ENCODE measurements around the gene C5. TPM values are rescaled to one million over a fixed set of nuclear protein-coding genes. Genes with fewer than 3 reads are reported as not detected.
A peak's percentile ranks its signal among the peaks of the same experiment; 100 is the strongest.

The C5 gene
- total RNA-seq, 2 donors from 2014 or later, result 59.5 to 96.6 TPM

DNA sequence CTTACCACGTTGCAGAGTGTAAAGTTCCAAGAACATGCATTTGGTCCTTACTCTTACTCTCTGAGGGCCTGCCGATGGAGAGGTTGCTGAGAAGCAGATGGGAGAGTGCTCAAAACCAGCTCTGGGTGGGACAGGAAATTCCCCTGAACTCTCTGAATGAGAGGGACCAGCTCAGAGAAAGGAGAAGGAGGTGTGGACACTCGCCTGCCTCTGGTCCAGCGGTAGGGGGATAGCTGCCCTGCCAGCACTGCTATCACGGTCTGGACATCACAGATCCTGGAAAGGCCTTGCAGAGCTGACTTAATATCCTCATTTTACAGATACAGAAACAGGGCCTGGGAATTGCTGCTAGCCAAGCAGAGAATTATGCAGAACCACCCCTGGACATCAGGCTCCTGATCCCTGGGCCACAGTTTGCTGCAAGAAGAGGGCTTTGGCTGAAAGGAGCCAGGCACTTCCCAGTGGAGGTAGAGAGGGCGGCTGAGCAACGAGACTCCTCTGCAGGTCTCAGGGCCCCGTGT is 128.4 kb downstream of the C5 start:
- Histone ChIP-seq H3K4me1 (ENCODE audit: control insufficient read depth, insufficient read depth, low read length) (peaks cover 39% of the 10 kb centered on the region), H3K27me3 (ENCODE audit: control insufficient read depth, insufficient read depth, low read length, poor library complexity, severe bottlenecking) (no peaks in the 10 kb centered on the region), H3K4me3 (ENCODE audit: low read length) (no peak overlapping the region), H3K27ac (ENCODE audit: low read depth, low read length) (no peak overlapping the region), H3K9me3 (ENCODE audit: control insufficient read depth, low read length) (no peaks in the 10 kb centered on the region), H3K36me3 (ENCODE audit: control insufficient read depth, insufficient read depth, low read length) (no peaks in the 10 kb centered on the region), H3K9ac (ENCODE audit: extremely low read depth, low read length, poor library complexity, severe bottlenecking) (no peak overlapping the region)
- 75 to 78% methylated on average over 5 to 8 of the region's 8 CpGs for WGBS, 2 experiments (ENCODE audit: insufficient coverage in 1 of 2, insufficient read length in 1 of 2)
- DNase-seq, result no peak
- Mint-ChIP-seq H3K27ac (no peak overlapping the region), H3K4me3 (no peak overlapping the region), H3K27me3 (ENCODE audit: insufficient read depth) (peaks cover 3% of the 10 kb centered on the region), H3K4me1 (peaks cover 47% of the 10 kb centered on the region), H3K9me3 (peaks cover 2% of the 10 kb centered on the region), H3K36me3 (ENCODE audit: low read depth) (no peaks in the 10 kb centered on the region)
- TF ChIP-seq, protein P1, sequence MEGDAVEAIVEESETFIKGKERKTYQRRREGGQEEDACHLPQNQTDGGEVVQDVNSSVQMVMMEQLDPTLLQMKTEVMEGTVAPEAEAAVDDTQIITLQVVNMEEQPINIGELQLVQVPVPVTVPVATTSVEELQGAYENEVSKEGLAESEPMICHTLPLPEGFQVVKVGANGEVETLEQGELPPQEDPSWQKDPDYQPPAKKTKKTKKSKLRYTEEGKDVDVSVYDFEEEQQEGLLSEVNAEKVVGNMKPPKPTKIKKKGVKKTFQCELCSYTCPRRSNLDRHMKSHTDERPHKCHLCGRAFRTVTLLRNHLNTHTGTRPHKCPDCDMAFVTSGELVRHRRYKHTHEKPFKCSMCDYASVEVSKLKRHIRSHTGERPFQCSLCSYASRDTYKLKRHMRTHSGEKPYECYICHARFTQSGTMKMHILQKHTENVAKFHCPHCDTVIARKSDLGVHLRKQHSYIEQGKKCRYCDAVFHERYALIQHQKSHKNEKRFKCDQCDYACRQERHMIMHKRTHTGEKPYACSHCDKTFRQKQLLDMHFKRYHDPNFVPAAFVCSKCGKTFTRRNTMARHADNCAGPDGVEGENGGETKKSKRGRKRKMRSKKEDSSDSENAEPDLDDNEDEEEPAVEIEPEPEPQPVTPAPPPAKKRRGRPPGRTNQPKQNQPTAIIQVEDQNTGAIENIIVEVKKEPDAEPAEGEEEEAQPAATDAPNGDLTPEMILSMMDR (conservative IDR thresholded peaks at IDR 0.05), result no peak

DNA sequence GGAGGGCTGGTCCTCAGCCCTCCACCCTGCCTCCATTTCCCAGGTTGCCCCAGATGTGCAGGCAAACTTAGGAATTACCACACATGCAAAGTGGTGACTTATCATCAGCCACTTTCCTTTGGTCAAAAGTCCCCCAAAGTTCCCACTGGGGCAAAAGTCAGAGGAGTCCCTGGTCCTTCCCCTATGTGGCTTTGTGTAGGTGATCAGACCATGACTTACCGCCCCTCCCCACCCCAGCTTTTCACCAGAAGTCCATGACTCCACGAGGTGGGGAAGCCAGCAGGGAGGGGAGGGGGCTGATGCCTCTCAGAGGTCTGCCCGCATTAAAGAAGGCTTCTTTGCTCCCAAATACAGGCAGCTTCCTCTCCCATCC is 129.3 kb downstream of the C5 start:
- 65% methylated on average over 3 of the region's 3 CpGs; no CpG with 5 or more reads in 1 of the 2 experiments for WGBS, 2 experiments (ENCODE audit: insufficient coverage in 1 of 2, insufficient read length in 1 of 2)
- H3K4me3 ChIP-seq (ENCODE audit: low read length), result no peak overlapping the region
- H3K27me3 ChIP-seq (ENCODE audit: control insufficient read depth, insufficient read depth, low read length, poor library complexity, severe bottlenecking), result no peaks in the 10 kb centered on the region
- Mint-ChIP-seq H3K4me3 (no peak overlapping the region), H3K36me3 (ENCODE audit: low read depth) (no peaks in the 10 kb centered on the region), H3K9me3 (peaks cover 2% of the 10 kb centered on the region), H3K4me1 (peaks cover 45% of the 10 kb centered on the region), H3K27ac (no peak overlapping the region), H3K27me3 (ENCODE audit: insufficient read depth) (no peaks in the 10 kb centered on the region)
- H3K9me3 ChIP-seq (ENCODE audit: control insufficient read depth, low read length), result no peaks in the 10 kb centered on the region
- no peak overlapping the region for H3K9ac ChIP-seq (ENCODE audit: extremely low read depth, low read length, poor library complexity, severe bottlenecking)
- no peaks in the 10 kb centered on the region for H3K36me3 ChIP-seq (ENCODE audit: control insufficient read depth, insufficient read depth, low read length)
- peaks cover 34% of the 10 kb centered on the region for H3K4me1 ChIP-seq (ENCODE audit: control insufficient read depth, insufficient read depth, low read length)
- TF ChIP-seq, protein P1 (conservative IDR thresholded peaks at IDR 0.05), result no peak
- DNase-seq, result no peak
- H3K27ac ChIP-seq (ENCODE audit: low read depth, low read length), result no peak overlapping the region

DNA sequence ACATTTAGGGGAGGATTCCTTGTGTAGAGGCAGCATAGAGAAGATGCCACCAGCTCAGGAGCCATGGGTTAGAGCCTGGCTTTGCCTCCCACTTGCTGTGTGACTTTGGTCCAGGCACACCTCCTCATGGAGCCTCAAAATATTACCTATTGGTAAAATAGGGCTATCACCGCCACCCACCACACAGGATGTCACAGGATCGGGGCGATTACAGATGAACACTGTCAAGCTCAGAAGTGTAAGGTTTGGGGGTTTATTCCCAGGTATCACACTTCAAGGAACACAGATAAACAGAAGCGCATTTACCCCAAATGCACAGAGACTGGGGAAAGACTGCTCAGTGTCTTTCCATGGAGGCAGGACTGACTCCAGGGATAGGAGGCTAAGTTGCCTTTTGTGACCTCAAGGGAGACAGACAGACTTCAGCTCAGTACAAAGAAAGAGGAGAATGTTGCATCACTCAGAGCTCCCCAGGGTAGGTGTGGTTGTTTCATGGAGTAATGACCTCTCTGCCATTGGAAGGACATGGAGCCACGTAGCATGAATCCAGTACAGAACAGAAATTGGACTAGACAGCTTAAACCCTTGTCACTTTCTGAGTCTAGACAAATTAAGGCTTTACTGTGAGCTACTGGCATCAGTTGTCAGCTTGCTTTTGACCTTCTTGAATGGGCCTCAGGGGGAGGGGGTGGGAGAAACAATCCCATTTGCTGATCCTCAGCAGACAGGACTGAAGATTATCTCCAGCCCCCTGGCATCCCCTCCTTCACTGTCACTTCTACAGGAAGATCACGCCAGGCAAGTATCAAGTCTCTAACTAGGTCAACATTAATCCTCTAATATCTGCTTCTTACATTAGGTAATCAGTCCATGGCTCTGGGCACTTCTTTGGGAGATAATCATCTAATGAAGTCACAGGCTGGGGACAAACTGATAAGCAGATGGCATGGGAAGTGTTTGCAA is 130.0 kb downstream of the C5 start:
- DNase-seq, result no peak
- no peaks in the 10 kb centered on the region for H3K27me3 ChIP-seq (ENCODE audit: control insufficient read depth, insufficient read depth, low read length, poor library complexity, severe bottlenecking)
- peaks cover 39% of the 10 kb centered on the region for H3K4me1 Mint-ChIP-seq
- H3K9ac ChIP-seq (ENCODE audit: extremely low read depth, low read length, poor library complexity, severe bottlenecking), result no peak overlapping the region
- no peaks in the 10 kb centered on the region for H3K36me3 Mint-ChIP-seq (ENCODE audit: low read depth)
- WGBS, 2 experiments (ENCODE audit: insufficient coverage in 1 of 2, insufficient read length in 1 of 2), result 87% methylated on average over 4 to 6 of the region's 6 CpGs
- no peaks in the 10 kb centered on the region for H3K9me3 ChIP-seq (ENCODE audit: control insufficient read depth, low read length)
- H3K27ac ChIP-seq (ENCODE audit: low read depth, low read length), result peak overlapping the region; percentile 34
- H3K27me3 Mint-ChIP-seq (ENCODE audit: insufficient read depth), result no peaks in the 10 kb centered on the region
- no peak overlapping the region for H3K27ac Mint-ChIP-seq
- TF ChIP-seq, protein P1 (conservative IDR thresholded peaks at IDR 0.05), result no peak
- peaks cover 2% of the 10 kb centered on the region for H3K9me3 Mint-ChIP-seq
- no peak overlapping the region for H3K4me3 Mint-ChIP-seq
- peaks cover 27% of the 10 kb centered on the region for H3K4me1 ChIP-seq (ENCODE audit: control insufficient read depth, insufficient read depth, low read length)
- no peaks in the 10 kb centered on the region for H3K36me3 ChIP-seq (ENCODE audit: control insufficient read depth, insufficient read depth, low read length)
- no peak overlapping the region for H3K4me3 ChIP-seq (ENCODE audit: low read length)

Measured in endodermal cell (in vitro differentiated cells).